Progenitor cell of endocrine pancreas (in vitro differentiated cells): ENCODE results near the gene TFAP2B. TPM values are rescaled to one million over a fixed set of nuclear protein-coding genes. Genes with fewer than 3 reads are reported as not detected.

Source experiments
- DNase-seq: peaks from one replicate; pipeline ENCODE4 v3.0.0; 2021; ENCODE audit warnings: low spot score; ENCODE audit not compliant: unreplicated experiment
- H3K27ac Mint-ChIP-seq: 2 replicates; pipeline ENCODE4 v1.8.0; 2021; ENCODE audit warnings: mild to moderate bottlenecking, moderate library complexity, mixed read lengths
- H3K27me3 Mint-ChIP-seq: 2 replicates; pipeline ENCODE4 v1.8.0; 2021; ENCODE audit warnings: mixed read lengths
- H3K36me3 Mint-ChIP-seq: 2 replicates; pipeline ENCODE4 v1.8.0; 2022; ENCODE audit warnings: mixed read lengths; ENCODE audit not compliant: insufficient read depth
- H3K4me1 Mint-ChIP-seq: 2 replicates; pipeline ENCODE4 v1.8.0; 2021; ENCODE audit warnings: low read depth, mixed read lengths
- H3K4me3 Mint-ChIP-seq: 2 replicates; pipeline ENCODE4 v1.8.0; 2021; ENCODE audit warnings: low read depth, mild to moderate bottlenecking, moderate library complexity, mixed read lengths
- H3K9me3 Mint-ChIP-seq: 2 replicates; pipeline ENCODE4 v1.8.0; 2021; ENCODE audit warnings: low read depth, mixed read lengths
- CTCF ChIP-seq: fragments of 200-600 bp; sonication (generic); IDR thresholded peaks from one replicate; pipeline ENCODE4 v1.5.0; 2021; ENCODE audit warnings: antibody characterized with exemption, mild to moderate bottlenecking; ENCODE audit not compliant: unreplicated experiment
- total RNA-seq: library from RNA; stranded (reverse); gene quantifications from 2 replicates; pipeline ENCODE4 v1.2.1, GENCODE V29; 2021

The TFAP2B gene
- total RNA-seq, 1 donor from 2014 or later: 0.74 TPM

DNA sequence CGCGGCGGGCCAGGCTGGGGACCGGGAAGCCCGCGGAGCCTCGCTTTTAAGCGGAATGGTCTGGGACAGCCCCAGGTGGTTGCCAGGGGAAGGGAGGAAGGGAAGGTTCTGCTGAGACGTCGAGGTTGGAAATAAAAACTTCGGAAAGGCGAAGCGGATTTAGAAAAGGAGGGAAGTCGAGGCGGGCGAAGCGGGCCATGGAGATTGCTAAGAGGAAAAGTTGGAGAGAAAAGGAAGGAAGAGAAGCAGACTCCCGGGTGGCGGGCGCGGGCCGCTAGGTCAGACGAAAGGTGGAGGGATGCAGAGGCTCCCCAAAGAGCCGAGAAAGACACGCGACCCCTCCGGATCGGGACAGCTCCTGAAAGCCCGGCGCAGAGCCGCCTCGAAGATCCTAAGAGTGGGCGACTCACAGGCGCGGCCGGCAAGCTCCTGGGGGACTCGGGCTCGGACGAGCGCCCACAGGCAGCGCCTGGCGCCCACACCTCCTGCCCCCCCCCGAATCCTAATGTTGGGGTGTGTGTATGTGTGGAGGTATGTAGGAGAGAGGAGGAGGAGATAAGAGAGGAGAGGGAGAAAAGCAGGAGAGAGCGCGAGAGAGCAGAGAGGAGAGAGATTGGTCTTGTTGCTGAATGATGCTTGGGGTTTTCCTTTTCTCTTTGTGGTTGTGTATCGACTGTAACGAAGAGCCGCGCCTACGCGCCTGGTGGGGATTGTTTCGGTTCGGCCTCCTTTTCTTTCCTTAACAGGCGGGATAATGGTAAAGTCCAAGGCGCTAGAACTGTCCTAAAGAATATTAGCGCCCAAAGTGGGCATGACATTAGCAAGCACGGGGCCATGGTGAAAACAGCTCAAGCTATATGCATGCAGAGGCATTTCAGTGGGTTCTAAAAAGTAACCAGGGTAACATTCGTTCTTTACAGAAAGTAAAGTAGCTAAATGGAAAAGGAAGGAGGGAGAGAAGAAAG lies 1.5 kb downstream of the TFAP2B start:
- TF ChIP-seq CTCF: no peak
- H3K4me1 Mint-ChIP-seq: peaks cover 21% of the 10 kb centered on the region
- H3K9me3 Mint-ChIP-seq: no peaks in the 10 kb centered on the region
- no peak for DNase-seq
- H3K27me3 Mint-ChIP-seq: peaks cover 95% of the 10 kb centered on the region
- no peaks in the 10 kb centered on the region for H3K36me3 Mint-ChIP-seq
- peak overlapping the region; percentile 63 for H3K4me3 Mint-ChIP-seq
- H3K27ac Mint-ChIP-seq: peak overlapping the region; percentile 69

DNA sequence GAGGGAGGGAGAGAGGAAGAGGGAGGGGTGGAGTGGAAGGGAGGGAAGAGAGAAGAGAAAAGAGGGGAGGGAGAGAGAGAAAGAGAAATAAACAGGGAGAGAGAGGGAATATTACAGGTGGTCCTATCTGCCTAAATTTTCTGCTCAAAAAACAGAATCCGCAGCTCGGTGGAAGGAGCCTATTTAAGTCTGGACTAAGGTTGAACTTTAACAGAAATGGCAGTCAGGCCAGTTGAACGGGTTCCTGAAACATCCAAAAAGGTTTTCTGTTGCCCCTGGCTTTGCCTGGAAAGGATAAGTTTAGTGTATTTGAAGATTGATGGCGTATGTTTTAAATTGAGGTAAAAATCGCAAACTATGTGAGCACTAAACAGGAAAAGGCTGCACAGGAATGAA lies 2.2 kb downstream of the TFAP2B start:
- DNase-seq: no peak
- H3K4me1 Mint-ChIP-seq: peaks cover 21% of the 10 kb centered on the region
- no peaks in the 10 kb centered on the region for H3K9me3 Mint-ChIP-seq
- no peaks in the 10 kb centered on the region for H3K36me3 Mint-ChIP-seq
- peak overlapping the region; percentile 63 for H3K4me3 Mint-ChIP-seq
- peaks cover 95% of the 10 kb centered on the region for H3K27me3 Mint-ChIP-seq
- H3K27ac Mint-ChIP-seq: no peak overlapping the region
- TF ChIP-seq CTCF: no peak

DNA sequence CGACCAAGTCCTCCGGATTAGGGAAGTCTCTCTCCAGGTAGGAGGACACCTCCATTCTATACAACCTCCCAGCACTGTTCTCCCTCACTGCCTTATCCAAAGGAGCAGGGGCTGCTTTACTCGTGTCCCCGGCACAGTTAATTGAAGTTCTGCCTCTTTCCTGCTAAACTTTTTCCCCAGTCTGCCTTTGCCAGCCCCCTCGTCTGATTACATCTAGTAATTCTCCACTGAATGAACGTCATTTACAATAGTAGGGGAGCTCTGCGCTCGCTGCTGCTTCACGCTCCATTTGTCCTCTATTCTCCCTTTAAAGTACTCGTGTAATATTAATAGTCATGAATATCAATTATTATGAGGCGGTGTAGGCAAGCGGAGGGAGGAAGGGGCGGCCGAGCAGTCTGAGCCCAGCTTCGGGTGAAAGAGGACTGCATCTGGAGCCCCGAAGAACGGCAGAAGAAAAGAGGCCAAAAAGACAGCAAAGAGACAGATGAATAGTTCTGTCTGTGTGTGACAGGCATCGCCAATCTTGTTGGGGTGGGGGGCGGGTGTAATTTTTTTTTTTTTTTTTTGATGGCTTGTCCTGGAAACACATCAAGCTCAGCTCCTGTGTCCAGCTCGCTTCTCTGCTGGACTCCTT lies 2.9 kb downstream of the TFAP2B start:
- H3K4me1 Mint-ChIP-seq: peaks cover 19% of the 10 kb centered on the region
- peaks cover 98% of the 10 kb centered on the region for H3K27me3 Mint-ChIP-seq
- H3K9me3 Mint-ChIP-seq: no peaks in the 10 kb centered on the region
- peak overlapping the region; percentile 4 for H3K27ac Mint-ChIP-seq
- no peak for DNase-seq
- no peak for TF ChIP-seq CTCF
- H3K4me3 Mint-ChIP-seq: peak overlapping the region; percentile 43
- no peaks in the 10 kb centered on the region for H3K36me3 Mint-ChIP-seq

- H3K9me3 Mint-ChIP-seq: no peaks in the 10 kb centered on the region
- peaks cover 19% of the 10 kb centered on the region for H3K4me1 Mint-ChIP-seq
- no peak for TF ChIP-seq CTCF
- no peaks in the 10 kb centered on the region for H3K36me3 Mint-ChIP-seq
- no peak for DNase-seq
- H3K27ac Mint-ChIP-seq: no peak overlapping the region
- no peak overlapping the region for H3K4me3 Mint-ChIP-seq
- peaks cover 98% of the 10 kb centered on the region for H3K27me3 Mint-ChIP-seq
Observed at GRCh38 chr6:50822078-50822476, 3.4 kb downstream of the TFAP2B start.

GRCh38 chr6:50823094-50823920 lies 4.6 kb downstream of the TFAP2B start:
- peaks cover 19% of the 10 kb centered on the region for H3K4me1 Mint-ChIP-seq
- no peak for TF ChIP-seq CTCF
- no peaks in the 10 kb centered on the region for H3K9me3 Mint-ChIP-seq
- peak overlapping the region; percentile 41 for H3K27ac Mint-ChIP-seq
- peak overlapping the region; percentile 58 for H3K4me3 Mint-ChIP-seq
- no peak for DNase-seq
- H3K27me3 Mint-ChIP-seq: peaks cover 97% of the 10 kb centered on the region
- H3K36me3 Mint-ChIP-seq: no peaks in the 10 kb centered on the region
